Endothelial cell of umbilical vein (primary cell): ENCODE results near the gene DCAF11.

Experiments
- GATA2 ChIP-seq: IDR thresholded peaks from 2 replicates; pipeline ENCODE4 v1.7.0; 2011; ENCODE audit warnings: low read depth, mild to moderate bottlenecking, moderate library complexity, mixed read lengths, low read length; ENCODE audit not compliant: insufficient read length, insufficient read depth
- POLR2A ChIP-seq: IDR thresholded peaks from 2 replicates; pipeline ENCODE4 v1.6.1; 2012; ENCODE audit warnings: low read depth, mild to moderate bottlenecking, control low read depth, low read length
- TF ChIP-seq, protein P1 (sequence below), 2 donors: IDR thresholded peaks; 1 replicate in 1 of 2; 2 replicates in 1 of 2; pipeline ENCODE4 v1.5.1; 2011; ENCODE audit warnings: low read length in 2 of 2, mild to moderate bottlenecking in 2 of 2, moderate library complexity in 2 of 2, control low read depth in 1 of 2, inconsistent platforms in 1 of 2, low read depth in 1 of 2; ENCODE audit not compliant: insufficient read depth in 1 of 2; ENCODE audit errors: extremely low read depth in 1 of 2

- TF ChIP-seq, protein P1, sequence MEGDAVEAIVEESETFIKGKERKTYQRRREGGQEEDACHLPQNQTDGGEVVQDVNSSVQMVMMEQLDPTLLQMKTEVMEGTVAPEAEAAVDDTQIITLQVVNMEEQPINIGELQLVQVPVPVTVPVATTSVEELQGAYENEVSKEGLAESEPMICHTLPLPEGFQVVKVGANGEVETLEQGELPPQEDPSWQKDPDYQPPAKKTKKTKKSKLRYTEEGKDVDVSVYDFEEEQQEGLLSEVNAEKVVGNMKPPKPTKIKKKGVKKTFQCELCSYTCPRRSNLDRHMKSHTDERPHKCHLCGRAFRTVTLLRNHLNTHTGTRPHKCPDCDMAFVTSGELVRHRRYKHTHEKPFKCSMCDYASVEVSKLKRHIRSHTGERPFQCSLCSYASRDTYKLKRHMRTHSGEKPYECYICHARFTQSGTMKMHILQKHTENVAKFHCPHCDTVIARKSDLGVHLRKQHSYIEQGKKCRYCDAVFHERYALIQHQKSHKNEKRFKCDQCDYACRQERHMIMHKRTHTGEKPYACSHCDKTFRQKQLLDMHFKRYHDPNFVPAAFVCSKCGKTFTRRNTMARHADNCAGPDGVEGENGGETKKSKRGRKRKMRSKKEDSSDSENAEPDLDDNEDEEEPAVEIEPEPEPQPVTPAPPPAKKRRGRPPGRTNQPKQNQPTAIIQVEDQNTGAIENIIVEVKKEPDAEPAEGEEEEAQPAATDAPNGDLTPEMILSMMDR (IDR thresholded peaks at IDR 0.05; ENCODE audit: extremely low read depth in 1 of 2, insufficient read depth in 1 of 2, low read depth in 1 of 2, low read length in 2 of 2): no peak
- TF ChIP-seq POLR2A (no peak), GATA2 (no peak)
Observed at GRCh38 chr14:24072436-24072835, 42.1 kb upstream of the DCAF11 start.
